Muscle of arm (tissue), 12 donors: ENCODE data around the gene REEP6. TPM values are rescaled to one million over a fixed set of nuclear protein-coding genes. Genes with fewer than 3 reads are reported as not detected.
A peak's percentile ranks its signal among the peaks of the same experiment; 100 is the strongest.
"Not testable (repeated sequence)": the region's sequence is repeated elsewhere in the genome, so short reads cannot be mapped to it uniquely, and the experiment has no call there.

Source experiments
- DNase-seq: peaks from one replicate; pipeline ENCODE4 v3.0.0-alpha.2; 2013
- polyA plus RNA-seq, 12 donors: library from polyadenylated mRNA; unstranded; fragments of 120-200 nt; gene quantifications; one replicate each; pipeline ENCODE4 v1.2.1, GENCODE V29; 2013; ENCODE audit not compliant: insufficient read length in 12 of 12

REEP6 gene
- polyA plus RNA-seq, 12 donors, result 1.2 to 16.1 (median 1.7) TPM; not detected in 1

DNA sequence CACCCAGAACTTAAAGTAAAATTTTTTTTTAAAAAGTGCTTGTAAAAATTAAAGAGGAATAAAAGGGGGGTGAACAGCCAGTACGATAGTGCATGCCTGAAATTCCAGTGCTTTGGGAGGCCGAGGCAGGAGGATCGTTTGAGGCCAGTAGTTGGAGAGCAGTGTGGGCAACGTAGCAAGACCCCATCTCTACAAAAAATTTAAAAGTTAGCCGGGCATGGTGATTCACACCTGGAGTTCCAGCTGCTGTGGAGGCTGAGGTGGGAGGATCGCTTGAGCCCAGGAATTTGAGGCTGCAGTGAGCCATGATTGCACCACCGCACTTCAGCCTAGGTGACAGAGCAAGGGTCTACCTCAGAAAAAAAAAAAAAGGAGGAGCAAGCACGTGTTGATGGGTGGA, 14.0 kb downstream of the REEP6 start:
- no peak for DNase-seq

DNA sequence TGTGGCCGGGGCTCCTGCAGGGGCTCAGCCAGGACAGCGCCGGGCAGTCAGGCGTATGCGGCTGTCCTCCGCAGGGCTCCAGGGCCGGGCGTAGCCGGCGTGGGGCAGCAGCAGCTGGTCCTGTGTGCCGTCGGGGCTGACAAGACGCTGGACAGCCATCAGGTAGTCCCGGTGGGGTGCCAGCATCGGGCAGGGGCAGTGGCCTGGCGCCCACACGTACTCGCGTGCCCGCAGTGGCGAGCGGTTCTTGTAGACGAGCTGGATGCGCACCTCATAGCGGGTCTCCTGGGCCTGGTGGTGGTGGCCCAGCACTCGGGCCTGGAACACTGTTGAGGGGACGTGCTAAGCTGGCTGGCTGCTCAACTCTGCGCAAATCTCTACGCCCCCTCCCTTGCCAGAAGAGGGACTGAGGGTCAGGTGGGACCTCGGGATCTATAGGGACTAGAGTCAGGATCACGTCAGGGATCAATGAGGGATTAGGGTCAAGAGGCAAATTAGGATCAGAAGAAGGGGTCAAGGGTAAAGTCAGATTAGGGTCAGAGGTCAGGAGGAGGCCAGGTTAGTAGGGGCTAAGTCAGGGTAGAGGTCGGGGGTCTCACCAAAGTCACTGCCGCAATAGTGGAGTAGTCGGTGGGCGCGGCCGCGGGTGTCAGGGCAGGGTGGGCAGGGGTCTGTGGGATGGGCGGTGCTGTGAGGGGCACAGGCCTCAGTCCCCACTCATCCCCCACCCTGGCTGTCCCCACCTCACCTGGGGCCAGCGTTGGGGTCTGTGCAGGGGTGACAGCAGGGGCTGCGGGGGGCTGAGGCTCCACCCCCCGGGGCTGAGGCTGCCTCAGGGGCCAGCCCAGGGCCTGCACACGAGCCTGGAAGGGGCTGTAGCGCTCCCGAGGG, 15.3 kb downstream of the REEP6 start:
- DNase-seq, result no peak

DNA sequence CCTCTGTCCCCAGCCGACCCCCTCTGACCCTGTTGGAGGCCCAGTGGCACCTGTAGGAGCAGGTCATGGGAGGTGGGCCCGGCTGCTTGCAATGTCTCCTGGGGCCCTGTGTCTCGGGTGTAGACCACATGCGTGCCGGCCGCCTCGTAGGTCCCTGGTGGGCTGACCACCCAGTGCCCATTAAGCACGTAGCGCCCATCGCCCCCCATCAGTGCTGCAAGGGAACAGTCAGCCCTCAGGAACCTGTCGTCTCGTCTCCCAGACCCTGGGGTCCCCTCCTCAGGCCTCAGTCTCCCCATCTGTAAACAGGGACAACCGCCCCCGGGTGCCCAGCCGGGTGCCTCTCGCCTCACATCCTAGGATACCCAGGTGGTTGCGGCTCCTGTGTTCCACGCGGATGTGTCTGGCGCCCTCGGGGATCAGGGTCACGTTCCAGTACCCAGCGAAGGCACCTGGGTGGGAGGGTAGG, 16.2 kb downstream of the REEP6 start:
- DNase-seq, result no peak

DNA sequence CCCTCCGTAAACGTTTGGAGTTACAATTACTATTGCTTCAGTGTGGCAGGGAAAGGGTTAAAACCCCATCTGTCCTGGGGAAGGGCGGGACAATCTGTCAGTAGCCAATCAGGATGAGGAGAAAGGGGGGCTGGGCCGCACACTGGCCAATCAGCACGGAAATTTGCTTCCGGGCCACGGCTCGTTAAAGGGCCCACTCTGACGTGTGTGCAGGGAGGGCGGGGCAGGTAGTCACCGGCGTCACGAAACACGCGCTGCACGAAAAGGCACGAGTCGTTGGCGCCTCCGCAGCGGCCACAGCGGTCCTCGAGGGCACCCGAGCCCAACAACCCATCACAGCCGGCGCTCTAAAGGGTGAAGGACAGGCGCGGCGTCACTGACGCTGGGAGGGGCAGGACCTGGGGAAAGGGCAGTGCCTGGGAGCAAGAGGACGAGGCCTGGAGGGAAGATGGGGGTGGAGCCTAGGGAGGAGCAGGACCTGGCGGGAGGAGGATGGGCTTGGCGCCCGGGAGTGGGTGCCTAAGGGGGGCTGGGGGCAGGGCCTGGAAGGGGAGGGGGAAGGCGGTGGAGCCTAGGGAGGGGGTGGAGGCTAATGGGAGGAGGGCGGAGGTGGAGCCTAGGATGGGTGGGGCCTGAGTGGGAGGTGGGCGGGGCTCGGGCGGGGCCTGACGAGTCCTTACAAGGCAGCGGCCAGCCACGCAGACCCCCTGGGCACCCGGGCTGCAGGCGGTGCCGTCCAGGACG, 17.0 kb downstream of the REEP6 start:
- peak; percentile 96 for DNase-seq

DNA sequence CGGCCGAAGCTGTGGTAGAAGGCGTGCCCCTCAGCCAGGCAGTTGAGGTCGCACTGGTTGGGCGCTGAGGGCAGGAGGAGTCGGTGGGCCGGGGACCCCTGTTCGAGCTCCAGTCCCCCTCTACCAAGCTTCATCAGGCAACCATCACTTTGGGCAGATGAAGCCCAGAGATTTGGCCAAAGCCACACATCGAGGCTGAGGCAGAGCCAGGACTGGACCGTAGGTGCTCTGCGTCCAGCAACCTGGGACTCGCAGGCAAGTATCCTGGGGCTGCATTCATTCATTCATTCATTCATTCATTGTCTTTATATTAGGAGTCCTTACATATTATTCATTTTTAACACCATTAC, 17.5 kb downstream of the REEP6 start:
- no peak for DNase-seq

DNA sequence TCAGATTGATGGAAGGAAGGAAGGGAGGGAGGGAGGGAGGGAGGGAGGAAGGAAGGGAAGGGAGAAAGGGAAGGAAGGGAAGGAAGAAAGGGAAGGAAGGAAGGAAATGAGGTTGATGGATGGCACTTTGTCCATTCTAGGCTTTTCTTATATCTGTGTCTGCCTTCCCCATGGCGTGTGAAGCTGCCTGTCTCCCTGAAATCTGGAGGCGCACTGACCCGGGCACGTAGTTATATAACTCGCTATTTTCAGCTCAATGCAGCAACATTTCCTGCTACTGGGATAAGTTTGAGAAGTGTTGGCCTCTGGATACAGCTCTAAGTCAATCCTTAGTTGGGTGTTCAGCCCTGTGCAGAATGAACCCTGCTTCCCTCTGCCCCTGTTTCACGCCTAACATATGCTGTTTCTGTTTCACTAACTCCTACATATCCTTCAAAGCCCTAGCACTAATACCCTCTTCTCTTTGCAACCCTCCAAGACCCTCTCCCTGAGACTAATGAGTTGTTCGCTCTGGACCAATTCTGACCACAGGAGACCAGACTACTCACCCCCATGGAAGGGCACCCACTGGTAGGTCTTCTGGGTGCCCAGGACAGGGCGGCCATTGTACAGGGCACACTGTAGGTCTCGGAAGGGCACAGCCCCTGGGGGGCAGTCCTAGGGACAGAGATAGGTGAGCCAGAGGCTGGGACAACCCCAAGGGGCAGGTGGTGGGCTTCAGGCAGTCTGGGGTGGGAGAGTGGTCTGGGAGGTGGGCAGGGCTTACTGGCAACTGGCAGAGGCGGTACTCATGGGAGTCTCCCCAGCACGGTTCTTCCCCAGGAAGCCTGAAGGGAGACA, 18.8 kb downstream of the REEP6 start:
- no peak for DNase-seq

DNA sequence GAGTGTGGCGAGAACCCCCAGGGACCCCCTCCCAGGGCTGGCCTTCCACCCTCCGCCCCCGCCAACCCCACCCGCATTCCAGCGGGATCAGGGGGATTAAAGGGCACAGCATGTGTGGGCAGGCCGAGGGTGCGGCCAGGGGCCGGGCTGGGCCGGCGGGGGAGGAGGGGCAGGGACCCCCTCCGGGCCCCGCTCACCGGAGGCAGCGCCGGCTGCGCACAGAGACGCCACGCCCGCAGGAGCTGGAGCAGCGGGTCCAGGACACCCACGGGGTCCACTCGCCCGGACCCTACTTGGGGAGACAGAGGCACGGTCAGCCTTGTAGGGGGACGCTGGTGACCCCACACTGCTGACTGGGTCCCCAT, 19.4 kb downstream of the REEP6 start:
- DNase-seq, result no peak

DNA sequence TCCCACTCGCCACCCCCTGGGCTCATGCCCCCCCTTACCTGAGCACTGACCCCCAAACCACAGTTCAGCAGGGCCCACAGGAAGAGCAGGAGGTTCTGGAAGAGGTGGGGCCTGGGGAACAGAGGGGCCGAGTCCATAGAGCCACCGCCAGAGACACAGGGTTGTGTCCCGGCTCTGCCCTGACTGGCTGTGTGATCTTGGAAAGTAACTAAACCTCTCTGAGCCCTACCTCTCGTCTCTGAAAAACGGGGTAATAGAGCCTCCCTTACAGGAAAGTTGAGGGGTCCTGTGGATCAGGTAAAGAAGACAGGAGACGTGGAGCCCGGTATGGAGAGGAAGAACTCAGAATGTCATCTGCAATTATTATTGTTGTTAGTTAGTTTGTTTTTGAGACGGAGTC, 19.8 kb downstream of the REEP6 start:
- no peak for DNase-seq

DNA sequence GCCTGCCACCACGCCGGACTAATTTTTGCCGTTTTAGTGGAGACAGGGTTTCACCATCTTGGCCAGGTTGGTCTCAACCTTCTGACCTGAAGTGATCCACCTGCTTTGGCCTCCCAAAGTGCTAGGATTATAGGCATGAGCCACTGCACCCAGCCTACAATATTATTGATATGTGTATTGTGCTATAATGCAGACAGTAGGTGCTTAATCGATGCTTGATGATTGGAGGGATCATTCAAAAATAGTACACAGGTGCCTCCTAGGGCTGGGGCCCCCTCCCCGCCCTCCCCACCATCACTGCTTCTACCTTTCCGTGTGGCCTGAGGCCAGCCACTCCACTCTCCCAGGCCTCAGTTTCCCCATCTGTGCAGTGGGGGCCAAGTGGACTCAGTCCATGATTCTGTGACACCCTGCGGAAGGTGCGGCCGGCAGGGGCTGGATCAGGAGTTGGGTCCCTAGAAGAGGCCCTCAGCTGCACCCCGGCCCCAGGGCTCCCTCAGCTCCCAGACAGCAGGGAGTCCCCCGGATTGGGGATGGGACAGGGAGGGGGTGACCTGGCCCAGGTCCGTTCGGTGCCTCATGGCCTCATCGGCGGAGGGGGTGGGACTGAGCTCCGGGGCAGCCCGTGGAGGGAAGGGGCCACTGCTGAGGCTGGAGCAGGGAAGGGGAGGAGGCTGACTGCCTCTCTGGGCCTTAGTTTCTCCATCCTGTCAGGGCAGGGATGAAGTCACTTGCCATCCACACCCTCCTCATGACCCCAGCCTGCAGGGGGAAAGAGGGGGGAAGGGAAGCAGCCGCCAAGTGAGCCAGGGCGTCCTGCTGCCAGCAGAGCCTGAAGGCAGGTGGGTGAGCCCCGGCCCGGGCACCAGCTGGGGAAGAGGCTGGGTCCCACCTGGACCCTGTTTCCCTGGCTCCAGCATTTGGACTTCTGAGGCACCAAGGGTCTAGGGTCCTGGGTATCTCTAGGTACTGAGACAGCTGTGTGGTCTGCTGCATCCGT, 20.6 kb downstream of the REEP6 start:
- DNase-seq, result no peak

DNA sequence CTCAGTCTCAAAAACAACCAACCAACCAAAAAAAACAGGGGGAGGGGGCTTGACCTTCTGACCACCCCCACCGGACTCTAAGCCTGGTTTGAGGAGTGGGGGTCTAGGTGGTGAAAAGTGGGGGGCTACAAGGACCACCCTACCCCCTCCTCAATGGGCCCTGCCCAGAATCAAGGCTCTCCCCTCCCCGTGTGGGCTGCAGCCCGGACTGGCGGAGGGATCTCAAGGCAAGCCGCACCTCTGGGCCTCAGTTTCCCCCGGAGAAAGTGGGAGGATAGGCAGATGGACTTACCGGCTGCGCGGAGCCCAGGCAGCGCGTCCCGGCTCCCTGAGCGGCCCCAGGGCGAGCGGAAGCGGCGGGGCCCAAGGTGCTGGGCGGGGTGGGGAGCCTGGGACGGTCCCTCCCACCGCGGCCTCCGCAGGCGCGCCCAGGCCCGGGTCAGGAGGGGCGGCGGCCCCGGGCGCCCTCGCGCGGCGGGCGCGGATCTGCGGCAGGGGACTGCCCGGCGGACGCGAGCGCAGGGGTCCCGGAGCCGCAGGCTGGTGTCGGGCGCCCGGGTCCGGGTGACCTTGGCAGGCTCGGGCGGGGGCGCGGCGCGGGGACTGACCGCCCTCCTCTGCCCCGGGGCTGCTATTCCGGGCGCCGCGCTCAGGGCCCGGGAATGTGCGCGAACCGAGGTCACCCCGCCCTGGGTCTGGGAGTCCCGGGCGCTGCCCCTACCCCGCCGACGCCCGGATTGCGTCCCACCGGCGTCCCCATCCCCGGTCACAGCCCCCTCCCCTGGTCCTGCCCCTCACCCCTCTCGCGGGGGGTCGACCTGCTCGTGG, 21.9 kb downstream of the REEP6 start, which contains the start of gene ADAMTSL5:
TSS of gene ADAMTSL5 (minus strand) at position 349 of the 828 bp plus-strand sequence. CDS start 2,076 bp downstream, outside the sequence.
- no peak for DNase-seq

DNA sequence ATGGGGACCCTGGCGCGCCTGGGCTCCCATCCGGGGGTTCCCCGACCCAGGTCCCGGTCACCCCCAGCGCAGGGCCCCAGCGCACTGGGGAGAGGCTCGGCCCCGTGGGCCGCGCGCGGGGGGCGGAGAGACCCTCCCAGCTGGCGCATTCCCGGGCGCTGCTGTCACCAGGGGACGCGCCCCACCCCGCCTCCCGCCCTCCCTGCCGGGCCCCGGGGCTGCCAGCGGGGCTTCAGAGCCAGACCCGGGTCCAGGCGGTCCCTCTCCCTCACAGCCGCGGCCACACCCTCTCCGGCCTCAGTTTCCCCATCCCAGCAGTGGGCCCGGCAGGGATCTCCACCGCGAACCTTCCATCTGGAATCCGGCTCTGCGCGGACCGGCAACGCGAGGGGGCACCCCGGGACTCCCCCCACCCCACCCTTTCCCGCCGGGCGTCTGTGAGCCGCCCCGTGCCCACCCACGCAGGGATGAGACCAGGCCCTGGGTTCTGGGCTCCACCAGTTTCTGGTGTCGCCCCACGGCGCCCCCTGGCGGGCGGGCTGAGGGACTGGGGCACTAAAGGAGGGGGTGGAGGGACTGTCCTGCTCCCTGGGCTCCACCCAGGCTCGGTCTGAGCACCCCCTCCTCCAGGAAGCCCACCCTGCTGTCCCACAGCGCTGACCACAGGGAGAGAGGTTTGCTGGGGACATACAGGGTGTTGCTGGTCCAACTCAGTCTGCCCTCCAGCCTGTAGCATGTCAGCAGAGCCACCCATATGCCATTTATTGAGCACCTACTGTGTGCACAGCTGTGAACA, 22.7 kb downstream of the REEP6 start:
- no peak for DNase-seq

DNA sequence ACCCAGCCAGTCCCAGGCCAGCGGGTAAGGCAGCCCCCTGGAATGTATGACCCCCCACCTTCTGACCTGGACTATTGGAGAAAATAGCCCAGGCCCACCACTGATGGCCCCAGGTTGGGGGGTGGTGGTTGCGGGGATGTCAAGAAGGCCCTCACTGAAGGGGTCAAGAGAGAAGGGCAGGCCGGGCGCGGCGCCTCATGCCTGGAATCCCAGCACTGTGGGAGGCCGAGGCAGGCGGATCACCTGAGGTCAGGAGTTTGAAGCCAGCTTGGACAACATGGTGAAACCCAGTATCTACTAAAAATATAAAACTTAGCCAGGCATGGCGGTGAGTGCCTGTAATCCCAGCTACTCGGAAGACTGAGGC, 23.3 kb downstream of the REEP6 start:
- DNase-seq, result no peak

DNA sequence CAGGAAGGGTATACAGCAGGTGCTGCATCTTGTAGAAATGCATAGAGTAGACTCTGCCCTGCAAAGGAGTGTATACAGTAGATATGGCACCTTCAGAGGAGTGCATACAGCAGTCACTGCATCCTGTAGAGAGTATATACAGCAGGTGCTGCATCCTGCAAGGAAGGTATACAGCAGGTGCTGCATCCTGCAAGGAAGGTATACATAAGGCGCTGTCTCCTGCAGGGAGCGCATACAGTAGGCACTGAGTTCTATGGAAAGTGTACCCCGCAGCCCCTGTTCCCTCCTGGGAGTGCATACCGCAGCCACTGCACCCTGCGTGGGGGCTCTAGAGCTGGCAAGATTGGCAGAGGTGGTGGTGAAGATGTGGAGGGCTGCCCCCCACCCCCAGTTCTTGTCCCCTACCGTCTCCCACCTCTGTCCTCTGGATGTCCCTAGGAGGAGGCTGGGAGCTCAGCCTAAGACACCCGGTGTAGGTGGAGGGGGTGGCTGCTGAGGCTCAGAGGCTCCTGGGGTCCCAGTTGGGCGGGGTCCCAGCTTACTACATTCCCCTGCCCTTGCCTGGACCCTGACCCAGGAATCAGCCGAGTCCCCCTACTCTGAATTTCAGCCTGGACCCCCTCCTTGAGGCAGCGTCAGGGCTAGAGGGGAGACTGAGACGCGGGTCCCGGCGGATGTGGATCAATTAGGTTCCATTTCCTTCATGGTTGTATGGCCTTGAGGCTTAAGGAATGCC, 24.2 kb downstream of the REEP6 start:
- DNase-seq, result no peak

DNA sequence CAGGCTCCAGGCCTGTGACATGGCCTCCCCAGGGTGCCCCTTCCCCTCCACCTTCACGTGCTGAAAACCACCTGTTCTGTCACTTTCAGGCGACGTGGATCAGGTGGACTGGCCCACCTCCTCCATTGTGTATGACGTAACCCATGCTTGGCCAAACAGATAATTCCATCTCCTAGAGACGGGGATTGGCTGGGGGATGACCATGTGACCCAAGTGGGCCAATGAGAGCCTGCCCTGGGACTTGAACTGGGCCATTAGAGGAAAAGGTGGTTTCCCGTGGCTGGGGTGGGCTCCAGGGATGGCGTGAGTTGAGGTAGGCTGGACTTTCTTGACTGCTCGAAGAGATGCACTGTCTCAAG, 25.4 kb downstream of the REEP6 start:
- no peak for DNase-seq

DNA sequence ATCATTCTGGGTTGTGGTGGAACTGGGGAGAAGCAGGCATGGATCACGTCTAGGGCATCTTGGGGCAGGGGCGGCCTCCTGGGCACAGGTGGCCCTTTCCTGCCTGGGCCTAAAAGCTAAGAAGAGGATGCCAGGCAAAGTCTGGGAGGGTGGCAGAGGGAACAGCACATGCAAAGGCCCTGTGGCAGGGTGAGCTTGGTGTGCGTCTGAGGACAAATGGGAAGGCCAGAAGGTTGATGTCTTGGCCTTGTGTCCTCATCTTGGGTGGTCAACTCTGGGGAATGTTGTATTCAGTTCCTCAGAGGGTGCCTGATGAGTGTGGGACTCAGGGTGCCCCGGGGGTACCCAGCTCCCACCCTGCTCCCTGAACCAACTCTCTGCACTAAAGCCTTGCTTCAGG, 27.5 kb downstream of the REEP6 start:
- no peak for DNase-seq

DNA sequence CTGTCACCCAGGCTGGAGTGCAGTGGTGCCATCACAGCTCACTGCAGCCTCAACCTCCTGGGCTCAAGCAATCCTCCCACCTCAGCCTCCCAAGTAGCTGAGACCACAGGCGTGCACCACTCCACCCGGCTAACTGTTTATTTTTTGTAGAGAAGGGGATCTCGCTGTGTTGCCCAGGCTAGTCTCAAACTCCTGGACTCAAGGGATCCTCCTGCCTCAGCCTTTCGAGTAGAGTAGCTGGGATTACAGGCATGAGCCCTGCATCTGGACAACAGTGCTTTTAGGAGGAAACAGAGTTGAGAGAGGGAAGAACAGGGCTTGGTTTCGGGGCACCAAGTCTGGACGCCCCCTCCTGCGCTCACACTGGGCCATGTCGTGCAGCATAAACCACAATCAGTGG, 28.8 kb downstream of the REEP6 start:
- DNase-seq, result not testable (repeated sequence)

DNA sequence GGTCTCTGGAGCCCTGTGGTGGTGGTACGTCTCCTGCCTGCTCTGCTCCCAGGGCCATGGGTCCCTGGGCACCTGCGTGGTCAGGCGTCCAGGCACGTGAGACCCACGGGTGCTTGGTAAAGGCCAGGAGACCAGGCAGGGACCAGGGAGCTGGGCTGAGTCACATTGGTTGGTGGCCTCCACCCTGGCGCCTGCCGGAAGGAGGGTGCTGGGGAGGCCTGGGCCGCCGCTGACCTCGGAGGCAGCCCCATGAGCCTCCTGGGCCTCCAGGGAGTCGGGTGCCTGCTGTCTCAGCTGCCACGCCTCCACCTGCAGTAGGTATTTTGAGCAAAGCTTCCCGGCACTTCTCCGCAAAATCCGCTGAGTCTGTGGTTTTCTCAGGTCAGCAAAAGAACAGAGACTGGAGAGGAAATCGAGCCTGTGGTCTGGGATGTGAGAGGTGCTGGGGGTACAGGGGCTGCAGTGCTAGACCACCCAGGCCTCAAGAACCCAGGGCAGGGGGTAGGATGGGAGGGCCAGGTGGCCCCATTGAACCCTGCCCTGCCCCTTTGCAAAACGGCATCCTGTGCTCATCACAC, 29.3 kb downstream of the REEP6 start:
- no peak for DNase-seq

DNA sequence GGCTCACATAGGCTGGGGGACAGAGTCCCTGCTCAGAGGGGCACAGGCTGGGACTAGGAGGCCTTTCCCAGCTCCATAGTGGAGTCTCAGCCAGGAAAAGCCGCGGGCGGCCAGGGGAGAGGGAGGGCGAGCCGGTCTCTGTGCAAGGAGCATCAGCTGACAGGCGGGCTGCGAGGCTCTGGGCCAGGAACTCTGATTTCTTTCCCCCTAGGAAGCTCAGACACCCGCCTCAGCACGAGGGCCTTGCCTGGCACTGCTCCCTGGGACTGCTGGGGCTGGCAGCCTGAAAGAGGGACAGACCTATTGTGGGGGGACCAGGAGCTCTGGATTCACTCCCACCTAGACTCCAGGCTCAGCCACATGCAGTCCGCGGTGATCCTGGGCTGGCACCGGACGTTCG, 30.7 kb downstream of the REEP6 start:
- no peak for DNase-seq
